Measurements from ENCODE around the gene SSTR3. TPM values are rescaled to one million over a fixed set of nuclear protein-coding genes. Genes with fewer than 3 reads are reported as not detected.

SSTR3 gene
- total and polyA plus RNA-seq, 2 of the 13 experiments (the other 11 are each of a cell fraction or from before 2014, with no cell fraction given): 0.08 to 0.64 TPM

GRCh38 chr22:37154925-37155712 is 57.2 kb downstream of the SSTR3 start:
- FAIRE-seq: no peak

More at GRCh38 chr22:37154925-37155712, 57.2 kb downstream of the SSTR3 start:
- CTCF ChIA-PET (ENCODE audit: low intra/inter-chr PET ratio, low total read pairs): no interaction called here
- no peaks in the 10 kb centered on the region for H3K9me3 ChIP-seq (ENCODE audit: low read length)
- no peak for ATAC-seq
- H3K4me1 ChIP-seq (ENCODE audit: insufficient read depth, low read length): no peaks in the 10 kb centered on the region
- intact Hi-C loops (cut with micrococcal nuclease; ENCODE audit: unreplicated experiment): no loop called here
- no peak overlapping the region for H3K4me3 ChIP-seq (replicated peaks in 1 of 3; ENCODE audit: insufficient read depth in 1 of 3, low read depth in 2 of 3, low read length in 3 of 3)
- TF ChIP-seq IRF1 (CRISPR knock-in tag; IDR thresholded peaks at IDR 0.05; ENCODE audit: low read depth): no peak
- TF ChIP-seq ZNF337 (CRISPR knock-in tag; IDR thresholded peaks at IDR 0.05; ENCODE audit: borderline replicate concordance, low read depth): peak; percentile 98; the same call in 1 of the 2 replicates
- POLR2A ChIA-PET: no interaction called here
- no peak overlapping the region for H3K4me2 ChIP-seq (ENCODE audit: low read depth, low read length)
- in situ Hi-C loops (cut with HindIII; ENCODE audit: extremely low pct_ligation_motif_present, low pct_unique_long_range_greater_than_20kb): no loop called here
- no peak overlapping the region for H3K9ac ChIP-seq (ENCODE audit: insufficient read depth, low read depth, low read length)
- no peaks in the 10 kb centered on the region for H3K36me3 ChIP-seq (replicated peaks in 1 of 2; ENCODE audit: control insufficient read depth in 1 of 2, insufficient read depth in 2 of 2, low read length in 2 of 2)
- H3K27me3 ChIP-seq (ENCODE audit: control insufficient read depth in 1 of 2, insufficient read depth in 2 of 2, low read length in 2 of 2): peaks cover 0 to 12% of the 10 kb centered on the region in 2 experiments; a peak in 2 of 5 replicates
- DNase-seq (ENCODE audit: low spot score): no peak
- H2AFZ ChIP-seq (ENCODE audit: low read length): no peak overlapping the region
- BruUV-seq (replicated peaks): no TSS peak
- no peaks in the 10 kb centered on the region for H4K20me1 ChIP-seq (ENCODE audit: insufficient read depth, low read length)
- H3K79me2 ChIP-seq (ENCODE audit: insufficient read depth, low read length): no peaks in the 10 kb centered on the region
- WGBS (ENCODE audit: low lambda C conversion rate): 13% methylated on average over 6 of the region's 7 CpGs
- H3K27ac ChIP-seq (ENCODE audit: extremely low read length, insufficient read depth, low read length): no peak overlapping the region

Small RNAs within 50 kb of the gene (small RNA-seq; reads per million reads assigned to genes)
- 0 reads per million in 3 experiments for gene Z82188.1 (ENCODE audit: insufficient read depth in 2 of 3, insufficient read length in 3 of 3, low read depth in 2 of 3, low replicate concordance in 1 of 3)

Other genes starting within 250 kb of the SSTR3 start
- 44.1 and 44.6 TPM in 2 replicates for gene TST, start 193.0 kb downstream of the SSTR3 start, total RNA-seq (2016; rRNA removed; fragmentation: Illumina TruSeq; extraction: Trizol)
- 63.6 and 86.4 TPM in 2 replicates for gene TST, start 193.0 kb downstream of the SSTR3 start, polyA plus RNA-seq (2011; rRNA removed)
- gene MPST, start 192.7 kb downstream of the SSTR3 start, total RNA-seq (2016; rRNA removed; fragmentation: Illumina TruSeq; extraction: Trizol): 94.8 and 133 TPM in 2 replicates
- gene MPST, start 192.7 kb downstream of the SSTR3 start, polyA plus RNA-seq (2011; rRNA removed): 141 and 191 TPM in 2 replicates
- 4.5 and 5.3 TPM in 2 replicates for gene KCTD17, start 160.7 kb downstream of the SSTR3 start, total RNA-seq (2016; rRNA removed; fragmentation: Illumina TruSeq; extraction: Trizol)
- 11.7 and 17.4 TPM in 2 replicates for gene KCTD17, start 160.7 kb downstream of the SSTR3 start, polyA plus RNA-seq (2011; rRNA removed)
- 1.5 and 4.2 TPM in 2 replicates for gene TMPRSS6, start 102.8 kb downstream of the SSTR3 start, total RNA-seq (2016; rRNA removed; fragmentation: Illumina TruSeq; extraction: Trizol)
- gene TMPRSS6, start 102.8 kb downstream of the SSTR3 start, polyA plus RNA-seq (2011; rRNA removed): 4.8 and 8.5 TPM in 2 replicates
- not detected in 2 replicates for gene IL2RB, start 62.6 kb downstream of the SSTR3 start, total RNA-seq (2016; rRNA removed; fragmentation: Illumina TruSeq; extraction: Trizol)
- gene IL2RB, start 62.6 kb downstream of the SSTR3 start, polyA plus RNA-seq (2011; rRNA removed): 0.05 TPM in 1 of 2 replicates, not detected in the other
- gene C1QTNF6, start 24.2 kb downstream of the SSTR3 start, total RNA-seq (2016; rRNA removed; fragmentation: Illumina TruSeq; extraction: Trizol): 1.5 and 2.7 TPM in 2 replicates
- 6.9 and 10.7 TPM in 2 replicates for gene C1QTNF6, start 24.2 kb downstream of the SSTR3 start, polyA plus RNA-seq (2011; rRNA removed)
- not detected in 2 replicates for gene RAC2, start 31.8 kb upstream of the SSTR3 start, total RNA-seq (2016; rRNA removed; fragmentation: Illumina TruSeq; extraction: Trizol)
- gene RAC2, start 31.8 kb upstream of the SSTR3 start, polyA plus RNA-seq (2011; rRNA removed): 0.73 and 0.86 TPM in 2 replicates
- gene CYTH4, start 70.0 kb upstream of the SSTR3 start, total RNA-seq (2016; rRNA removed; fragmentation: Illumina TruSeq; extraction: Trizol): not detected in 2 replicates
- gene CYTH4, start 70.0 kb upstream of the SSTR3 start, polyA plus RNA-seq (2011; rRNA removed): not detected in 2 replicates
- gene ELFN2, start 215.0 kb upstream of the SSTR3 start, total RNA-seq (2016; rRNA removed; fragmentation: Illumina TruSeq; extraction: Trizol): not detected in 2 replicates
- gene ELFN2, start 215.0 kb upstream of the SSTR3 start, polyA plus RNA-seq (2011; rRNA removed): 0.01 TPM in 1 of 2 replicates, not detected in the other